DND-41 (cell line): ENCODE data around the gene CHMP5.

Source experiments
- CTCF ChIP-seq: IDR thresholded peaks from 2 replicates; pipeline ENCODE4 v1.5.1; 2012; ENCODE audit warnings: borderline replicate concordance, low read length, moderate library complexity, mild to moderate bottlenecking; ENCODE audit not compliant: poor library complexity, severe bottlenecking; ENCODE audit errors: extremely low read depth
- EZH2 ChIP-seq: IDR thresholded peaks from 3 replicates; pipeline ENCODE4 v1.6.1; 2012; ENCODE audit warnings: borderline replicate concordance, low read depth, mild to moderate bottlenecking, moderate library complexity, low read length, inconsistent platforms; ENCODE audit not compliant: severe bottlenecking

- TF ChIP-seq CTCF: no peak
- no peak for TF ChIP-seq EZH2
Observed at GRCh38 chr9:33265211-33265865, 489 bp downstream of the CHMP5 start.
